22Rv1 (cell line): Measurements from ENCODE around the gene FREY1.

ENCODE experiments used
- ZFX ChIP-seq: fragments of 450-650 bp; IDR thresholded peaks from 2 replicates; pipeline ENCODE4 v1.6.1; 2017; ENCODE audit warnings: antibody characterized with exemption, borderline replicate concordance
- TF ChIP-seq, protein P1 (sequence below): fragments of 450-650 bp; IDR thresholded peaks from 2 replicates; pipeline ENCODE4 v1.5.1; 2017; ENCODE audit warnings: mild to moderate bottlenecking

DNA sequence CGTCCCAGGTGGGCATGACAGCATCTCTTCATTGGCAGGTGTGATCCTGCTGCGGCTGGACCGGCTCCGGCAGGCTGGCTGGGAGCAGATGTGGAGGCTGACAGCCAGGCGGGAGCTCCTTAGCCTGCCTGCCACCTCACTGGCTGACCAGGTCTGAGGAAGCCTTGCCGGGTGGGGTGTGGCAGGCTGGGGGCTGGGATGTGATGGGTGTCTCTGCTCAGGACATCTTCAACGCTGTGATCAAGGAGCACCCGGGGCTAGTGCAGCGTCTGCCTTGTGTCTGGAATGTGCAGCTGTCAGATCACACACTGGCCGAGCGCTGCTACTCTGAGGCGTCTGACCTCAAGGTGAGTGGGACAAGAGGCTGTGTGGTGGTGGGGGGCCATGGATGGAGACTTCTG is 18.9 kb upstream of the FREY1 start:
- TF ChIP-seq, protein P1, sequence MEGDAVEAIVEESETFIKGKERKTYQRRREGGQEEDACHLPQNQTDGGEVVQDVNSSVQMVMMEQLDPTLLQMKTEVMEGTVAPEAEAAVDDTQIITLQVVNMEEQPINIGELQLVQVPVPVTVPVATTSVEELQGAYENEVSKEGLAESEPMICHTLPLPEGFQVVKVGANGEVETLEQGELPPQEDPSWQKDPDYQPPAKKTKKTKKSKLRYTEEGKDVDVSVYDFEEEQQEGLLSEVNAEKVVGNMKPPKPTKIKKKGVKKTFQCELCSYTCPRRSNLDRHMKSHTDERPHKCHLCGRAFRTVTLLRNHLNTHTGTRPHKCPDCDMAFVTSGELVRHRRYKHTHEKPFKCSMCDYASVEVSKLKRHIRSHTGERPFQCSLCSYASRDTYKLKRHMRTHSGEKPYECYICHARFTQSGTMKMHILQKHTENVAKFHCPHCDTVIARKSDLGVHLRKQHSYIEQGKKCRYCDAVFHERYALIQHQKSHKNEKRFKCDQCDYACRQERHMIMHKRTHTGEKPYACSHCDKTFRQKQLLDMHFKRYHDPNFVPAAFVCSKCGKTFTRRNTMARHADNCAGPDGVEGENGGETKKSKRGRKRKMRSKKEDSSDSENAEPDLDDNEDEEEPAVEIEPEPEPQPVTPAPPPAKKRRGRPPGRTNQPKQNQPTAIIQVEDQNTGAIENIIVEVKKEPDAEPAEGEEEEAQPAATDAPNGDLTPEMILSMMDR, result no peak
- TF ChIP-seq ZFX, result no peak
